IMR-90 (cell line): ENCODE results near the gene EHD4. TPM values are rescaled to one million over a fixed set of nuclear protein-coding genes. Genes with fewer than 3 reads are reported as not detected.

Experiments
- ATAC-seq: fragments of 200-7000 bp; cut with Tn5 transposase; 2 replicates; pipeline ENCODE4 v1.9.1; 2020; ENCODE audit warnings: low read depth, mild to moderate bottlenecking, moderate library complexity
- BruUV-seq: library from RNA; stranded (reverse); fragments of 400-500 nt; replicated peaks from 2 replicates; lab custom pipeline; 2021; lab: Mats Ljungman, UMichigan
- CTCF ChIA-PET: fragments of 300-600 bp; formaldehyde crosslinking; extraction: SDS; loops from one replicate; lab custom pipeline; 2021; ENCODE audit warnings: antibody characterized with exemption; lab: Yijun Ruan, JAX
- POLR2A ChIA-PET: fragments of 300-600 bp; sonication (Branson Sonifier 250); formaldehyde crosslinking; loops from one replicate; lab custom pipeline; 2022; ENCODE audit warnings: antibody characterized with exemption; ENCODE audit not compliant: unreplicated experiment; lab: Charles Lee
- DNase-seq: peaks from one replicate; pipeline ENCODE4 v3.0.0; 2013
- H2AFZ ChIP-seq: replicated peaks from 2 replicates; pipeline ENCODE3; 2013; ENCODE audit warnings: low read length, mild to moderate bottlenecking; ENCODE audit not compliant: poor library complexity
- H2AK5ac ChIP-seq: 2 replicates; pipeline ENCODE4 v1.6.1; 2013; ENCODE audit warnings: low read depth, low read length, inconsistent platforms
- H2AK9ac ChIP-seq: replicated peaks from 2 replicates; pipeline ENCODE3; 2013; ENCODE audit warnings: mild to moderate bottlenecking, low read depth, low read length, moderate library complexity; ENCODE audit not compliant: poor library complexity
- H2BK120ac ChIP-seq: 2 replicates; pipeline ENCODE4 v1.6.1; 2013; ENCODE audit warnings: low read depth, low read length, inconsistent platforms
- H2BK15ac ChIP-seq: 3 replicates; pipeline ENCODE4 v1.6.1; 2013; ENCODE audit warnings: low read depth, low read length, inconsistent platforms
- H2BK20ac ChIP-seq: 2 replicates; pipeline ENCODE4 v1.6.1; 2013; ENCODE audit warnings: low read depth, mild to moderate bottlenecking, inconsistent platforms, low read length, moderate library complexity
- H2BK5ac ChIP-seq: 2 replicates; pipeline ENCODE4 v1.6.1; 2013; ENCODE audit warnings: mild to moderate bottlenecking, low read depth, low read length, inconsistent platforms; ENCODE audit not compliant: poor library complexity, severe bottlenecking
- H3K14ac ChIP-seq: replicated peaks from 2 replicates; pipeline ENCODE4 v1.6.1; 2013; ENCODE audit warnings: low read depth, low read length, inconsistent platforms
- H3K18ac ChIP-seq: 2 replicates; pipeline ENCODE4 v1.6.1; 2013; ENCODE audit warnings: low read depth, low read length, control low read depth
- H3K23ac ChIP-seq: 2 replicates; pipeline ENCODE4 v1.6.1; 2013; ENCODE audit warnings: low read depth, low read length, inconsistent platforms
- H3K27ac ChIP-seq: 2 replicates; pipeline ENCODE4 v1.5.1; 2013; ENCODE audit warnings: mild to moderate bottlenecking, control low read depth, low read length; ENCODE audit not compliant: insufficient read depth
- H3K27me3 ChIP-seq: 2 replicates; pipeline ENCODE4 v1.6.1; 2013; ENCODE audit warnings: low read length; ENCODE audit not compliant: control insufficient read depth, insufficient read depth
- H3K36me3 ChIP-seq: 2 replicates; pipeline ENCODE4 v1.6.1; 2013; ENCODE audit warnings: low read length, mixed read lengths; ENCODE audit not compliant: control insufficient read depth, insufficient read depth
- H3K4ac ChIP-seq: 2 replicates; pipeline ENCODE4 v1.6.1; 2013; ENCODE audit warnings: low read depth, low read length, inconsistent platforms
- H3K4me1 ChIP-seq: 2 replicates; pipeline ENCODE4 v1.6.1; 2013; ENCODE audit warnings: low read length, mixed read lengths; ENCODE audit not compliant: control insufficient read depth, insufficient read depth
- H3K4me2 ChIP-seq: 2 replicates; pipeline ENCODE4 v1.6.1; 2013; ENCODE audit warnings: low read depth, mild to moderate bottlenecking, control low read depth, low read length, moderate library complexity
- H3K4me3 ChIP-seq: 2 replicates; pipeline ENCODE4 v1.5.1; 2013; ENCODE audit warnings: low read depth, mild to moderate bottlenecking, control low read depth, low read length, moderate library complexity; ENCODE audit not compliant: insufficient read depth
- H3K56ac ChIP-seq: 2 replicates; pipeline ENCODE4 v1.6.1; 2013; ENCODE audit warnings: low read length, inconsistent platforms; ENCODE audit not compliant: insufficient read depth; ENCODE audit errors: extremely low read depth
- H3K79me1 ChIP-seq, 2 experiments: 2 replicates each; pipeline ENCODE4 v1.6.1; 2013; ENCODE audit warnings: low read length in 2 of 2, inconsistent platforms in 1 of 2, low read depth in 1 of 2
- H3K9ac ChIP-seq: 2 replicates; pipeline ENCODE4 v1.6.1; 2013; ENCODE audit warnings: low read depth, low read length, control low read depth
- H3K9me1 ChIP-seq: 2 replicates; pipeline ENCODE4 v1.6.1; 2013; ENCODE audit warnings: low read length, inconsistent platforms; ENCODE audit not compliant: insufficient read depth
- H3K9me3 ChIP-seq: 2 replicates; pipeline ENCODE4 v1.6.1; 2013; ENCODE audit warnings: low read length; ENCODE audit not compliant: control insufficient read depth, insufficient read depth
- H4K20me1 ChIP-seq: 2 replicates; pipeline ENCODE4 v1.6.1; 2013; ENCODE audit warnings: low read length, inconsistent platforms; ENCODE audit not compliant: insufficient read depth
- H4K5ac ChIP-seq: 2 replicates; pipeline ENCODE4 v1.6.1; 2013; ENCODE audit warnings: mild to moderate bottlenecking, low read depth, low read length, control low read depth
- H4K8ac ChIP-seq, 2 experiments: 2 replicates each; pipeline ENCODE4 v1.6.1; 2013; ENCODE audit warnings: low read depth in 2 of 2, low read length in 2 of 2, control low read depth in 1 of 2, inconsistent platforms in 1 of 2
- H4K91ac ChIP-seq: 2 replicates; pipeline ENCODE4 v1.6.1; 2013; ENCODE audit warnings: low read depth, low read length, inconsistent platforms; ENCODE audit not compliant: insufficient read depth
- CHD1 ChIP-seq: IDR thresholded peaks from 2 replicates; pipeline ENCODE4 v1.6.1; 2012; ENCODE audit warnings: low read depth, low read length, improper control_type of control experiment
- FOS ChIP-seq: fragments of 150-350 bp; IDR thresholded peaks from 2 replicates; pipeline ENCODE4 v1.6.1; 2016; ENCODE audit warnings: low read depth, low read length
- MAZ ChIP-seq: IDR thresholded peaks from 2 replicates; pipeline ENCODE4 v1.6.1; 2012; ENCODE audit warnings: low read depth, mild to moderate bottlenecking, low read length, improper control_type of control experiment, moderate library complexity, borderline replicate concordance
- RAD21 ChIP-seq: IDR thresholded peaks from 2 replicates; pipeline ENCODE4 v1.6.1; 2012; ENCODE audit warnings: low read length, improper control_type of control experiment
- RFX5 ChIP-seq: IDR thresholded peaks from 2 replicates; pipeline ENCODE4 v1.8.0; 2012; ENCODE audit warnings: low read depth, mild to moderate bottlenecking, low read length, moderate library complexity
- WGBS, 2 experiments: methylation state at CpG; one replicate each; pipeline versions ENCODE4 v1.1.5 to v1.1.7; 2013; ENCODE audit warnings: missing lambda C conversion rate in 2 of 2; ENCODE audit not compliant: insufficient read length in 1 of 2; ENCODE audit errors: extremely low coverage in 2 of 2; 5-methylcytosine and 5-hydroxymethylcytosine counted together
- dilution Hi-C: fragments of 300-500 bp; cut with HindIII; formaldehyde crosslinking; loops from one replicate; pipeline ENCODE4 v1.14.3; 2018; ENCODE audit warnings: low sequenced_read_pairs; ENCODE audit not compliant: unreplicated experiment
- in situ Hi-C: fragments of 300-500 bp; cut with MboI; formaldehyde crosslinking; loops from 3 replicates; pipeline ENCODE4 v1.14.3; 2019; ENCODE audit warnings: low sequenced_read_pairs, inconsistent platforms, mixed read lengths
- intact Hi-C: fragments of 100-400 bp; cut with micrococcal nuclease; formaldehyde crosslinking; loops from 2 replicates; pipeline ENCODE4 v1.10.0; 2022
- polyA plus RNA-seq, 3 experiments: library from polyadenylated mRNA; depleted of rRNA; stranded (reverse); fragments of >200 nt; gene quantifications; 2 replicates each; pipeline ENCODE4 v1.2.3, GENCODE V29; 2012; ENCODE audit warnings: low replicate concordance in 1 of 3
- total RNA-seq: library from RNA; depleted of rRNA; stranded (reverse); fragments of >200 nt; gene quantifications from 2 replicates; pipeline ENCODE4 v1.2.3, GENCODE V29; 2012
- TF ChIP-seq, protein P1 (sequence below): fragments of 150-350 bp; IDR thresholded peaks from 2 replicates; pipeline ENCODE4 v1.6.1; 2017; ENCODE audit warnings: mild to moderate bottlenecking, antibody characterized with exemption, low read length, low read depth

The EHD4 gene
- total and polyA plus RNA-seq, 2 of the 4 experiments (the other 2 are of a cell fraction) = 21.0 to 29.0 TPM

DNA sequence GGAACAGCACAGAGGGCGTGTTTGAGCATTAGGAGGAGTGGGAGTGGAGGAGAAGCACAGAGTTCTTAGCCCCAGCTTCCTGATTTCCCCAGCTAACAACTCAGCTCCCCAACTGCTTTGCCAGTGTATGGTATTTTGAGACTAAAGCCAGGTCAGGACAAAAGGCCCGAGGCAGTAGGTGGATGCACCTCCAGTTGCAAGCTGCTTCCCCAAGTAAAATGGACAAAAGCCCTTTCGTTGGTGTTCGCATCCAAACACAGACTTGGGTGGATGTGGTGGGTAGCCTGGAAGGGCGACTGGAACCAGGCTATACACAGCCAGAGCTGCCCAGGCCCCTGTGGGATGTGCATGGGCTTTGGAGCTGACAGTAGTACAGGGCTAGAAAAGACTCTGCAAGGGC, 12.3 kb upstream of the EHD4 start (continued):
- TF ChIP-seq, protein P1, sequence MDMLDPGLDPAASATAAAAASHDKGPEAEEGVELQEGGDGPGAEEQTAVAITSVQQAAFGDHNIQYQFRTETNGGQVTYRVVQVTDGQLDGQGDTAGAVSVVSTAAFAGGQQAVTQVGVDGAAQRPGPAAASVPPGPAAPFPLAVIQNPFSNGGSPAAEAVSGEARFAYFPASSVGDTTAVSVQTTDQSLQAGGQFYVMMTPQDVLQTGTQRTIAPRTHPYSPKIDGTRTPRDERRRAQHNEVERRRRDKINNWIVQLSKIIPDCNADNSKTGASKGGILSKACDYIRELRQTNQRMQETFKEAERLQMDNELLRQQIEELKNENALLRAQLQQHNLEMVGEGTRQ = no peak
- TF ChIP-seq CHD1 = no peak
- TF ChIP-seq RFX5 = no peak

DNA sequence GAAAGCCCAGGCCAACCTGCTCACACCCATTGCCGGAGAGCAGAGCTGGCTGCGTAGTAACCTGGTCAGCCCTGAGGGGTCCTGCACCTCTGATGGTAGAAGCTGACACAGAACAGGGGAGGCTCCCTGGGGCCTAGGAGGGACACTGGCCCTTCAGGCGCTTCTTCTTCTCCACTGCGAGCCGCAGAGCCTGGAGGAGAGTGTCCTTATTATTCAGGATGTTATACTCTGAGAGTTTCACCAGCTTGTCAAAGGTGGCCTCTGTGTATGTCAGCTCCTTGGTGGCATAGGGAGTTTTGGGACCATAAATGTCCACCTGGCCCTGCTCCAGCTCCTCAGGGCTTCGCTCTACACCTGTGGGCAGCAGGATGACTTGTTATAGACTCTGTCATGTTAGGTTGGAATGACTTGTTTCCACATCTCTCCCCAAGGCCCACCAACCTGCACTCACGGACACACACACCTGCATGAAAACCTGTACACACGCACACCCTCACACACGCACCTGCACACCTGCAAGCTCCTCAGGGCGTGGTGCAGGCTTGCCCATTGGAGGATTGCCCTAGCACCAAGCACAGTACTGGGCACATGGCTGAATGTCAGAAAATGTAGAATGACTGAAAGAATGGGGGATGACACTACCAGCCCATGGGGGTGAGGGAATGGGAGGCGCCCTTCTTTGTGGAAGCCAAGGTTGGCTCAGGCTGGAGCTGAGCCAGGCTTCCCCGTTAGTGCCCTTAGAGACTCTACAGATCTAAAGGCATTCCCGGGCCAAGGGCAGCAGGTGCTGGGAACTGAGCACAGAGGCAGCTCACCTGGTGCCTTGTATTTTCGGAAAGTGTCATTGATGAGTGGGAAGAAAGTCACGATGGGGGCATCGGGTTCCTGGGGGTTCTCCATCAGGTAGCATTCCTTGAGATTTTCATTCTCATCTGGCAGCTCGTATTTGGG, 11.5 kb upstream of the EHD4 start:
- H4K20me1 ChIP-seq = no peaks in the 10 kb centered on the region
- H3K9me1 ChIP-seq = 0 out of 2 replicates have a peak, but pooled peaks cover 3% of the 10 kb centered on the region
- H3K56ac ChIP-seq = no peak overlapping the region
- H3K9me3 ChIP-seq = no peaks in the 10 kb centered on the region
- in situ Hi-C loops = no loop called here
- no peak overlapping the region for H3K4ac ChIP-seq
- no peak overlapping the region for H3K4me2 ChIP-seq
- H2AFZ ChIP-seq = no peak overlapping the region
- H3K9ac ChIP-seq = no peak overlapping the region
- no peak overlapping the region for H3K27ac ChIP-seq
- no peak overlapping the region for H3K23ac ChIP-seq
- peaks cover 29% of the 10 kb centered on the region; the same call in 1 of the 2 replicates for H3K27me3 ChIP-seq
- H4K91ac ChIP-seq = no peak overlapping the region
- H4K5ac ChIP-seq = no peak overlapping the region
- H3K18ac ChIP-seq = no peak overlapping the region
- ChIA-PET POLR2A (no interaction called here), CTCF (no interaction called here)
- intact Hi-C loops = no loop called here
- no peaks in the 10 kb centered on the region for H3K79me1 ChIP-seq
- no peak overlapping the region for H3K14ac ChIP-seq
- TF ChIP-seq MAZ = no peak
- no peak for TF ChIP-seq RAD21
- no peak for TF ChIP-seq FOS
- H2AK5ac ChIP-seq = no peak overlapping the region
- H2AK9ac ChIP-seq = no peak overlapping the region
- no peak overlapping the region for H2BK15ac ChIP-seq
- DNase-seq (no peak), ATAC-seq (no peak)
- peaks cover 3% of the 10 kb centered on the region; the same call in 1 of the 2 replicates for H3K4me1 ChIP-seq
- no peak overlapping the region for H2BK120ac ChIP-seq
- H3K4me3 ChIP-seq = no peak overlapping the region
- dilution Hi-C loops = no loop called here
- 73% methylated on average over 3 of the region's 17 CpGs; no CpG with 5 or more reads in 1 of the 2 experiments for WGBS, 2 experiments
- H3K36me3 ChIP-seq = no peaks in the 10 kb centered on the region
- BruUV-seq = no TSS peak
- no peak overlapping the region for H2BK5ac ChIP-seq
- H2BK20ac ChIP-seq = no peak overlapping the region
- no peak overlapping the region for H4K8ac ChIP-seq
